ENCODE measurements around the gene ZBTB7C.

DNA sequence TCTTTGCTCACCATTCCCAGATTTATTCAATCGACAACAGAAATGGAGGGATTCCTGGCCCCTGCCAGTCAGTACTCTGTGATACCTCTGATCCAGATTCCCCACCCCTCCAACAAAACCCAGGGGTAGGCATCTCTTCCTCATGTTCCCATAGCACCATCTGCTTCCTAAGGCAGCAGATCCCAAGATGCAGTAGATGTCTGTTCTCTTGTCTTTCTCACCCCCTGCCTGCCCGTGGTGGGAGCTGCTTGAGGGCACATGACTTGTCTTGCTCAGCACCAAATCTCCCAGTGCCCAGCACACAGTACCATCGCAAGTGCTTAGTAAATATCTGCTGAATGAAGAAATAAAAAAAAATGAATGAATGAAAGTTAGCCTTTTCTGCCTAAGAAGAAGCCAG is 98.2 kb downstream of the ZBTB7C start:
- TF ChIP-seq, protein P1, sequence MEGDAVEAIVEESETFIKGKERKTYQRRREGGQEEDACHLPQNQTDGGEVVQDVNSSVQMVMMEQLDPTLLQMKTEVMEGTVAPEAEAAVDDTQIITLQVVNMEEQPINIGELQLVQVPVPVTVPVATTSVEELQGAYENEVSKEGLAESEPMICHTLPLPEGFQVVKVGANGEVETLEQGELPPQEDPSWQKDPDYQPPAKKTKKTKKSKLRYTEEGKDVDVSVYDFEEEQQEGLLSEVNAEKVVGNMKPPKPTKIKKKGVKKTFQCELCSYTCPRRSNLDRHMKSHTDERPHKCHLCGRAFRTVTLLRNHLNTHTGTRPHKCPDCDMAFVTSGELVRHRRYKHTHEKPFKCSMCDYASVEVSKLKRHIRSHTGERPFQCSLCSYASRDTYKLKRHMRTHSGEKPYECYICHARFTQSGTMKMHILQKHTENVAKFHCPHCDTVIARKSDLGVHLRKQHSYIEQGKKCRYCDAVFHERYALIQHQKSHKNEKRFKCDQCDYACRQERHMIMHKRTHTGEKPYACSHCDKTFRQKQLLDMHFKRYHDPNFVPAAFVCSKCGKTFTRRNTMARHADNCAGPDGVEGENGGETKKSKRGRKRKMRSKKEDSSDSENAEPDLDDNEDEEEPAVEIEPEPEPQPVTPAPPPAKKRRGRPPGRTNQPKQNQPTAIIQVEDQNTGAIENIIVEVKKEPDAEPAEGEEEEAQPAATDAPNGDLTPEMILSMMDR (IDR thresholded peaks at IDR 0.05) = no peak
- TF ChIP-seq EP300 (IDR thresholded peaks at IDR 0.05) = no peak
- no peak for TF ChIP-seq POLR2AphosphoS5 (IDR thresholded peaks at IDR 0.05)
